DMS 273 treated with DMSO at 0.1 percent for 48 hours (cell line): ENCODE data around the gene DLX4.

Experiments
- DNase-seq: peaks from one replicate; lab custom pipeline; 2025; lab: John Stamatoyannopoulos, UW

DLX4 gene

GRCh38 chr17:50014471-50015088 lies 45.6 kb downstream of the DLX4 start:
- DNase-seq: no peak

- no peak for DNase-seq
Measured at GRCh38 chr17:50015146-50015545, 46.2 kb downstream of the DLX4 start.

- no peak for DNase-seq
Measured at GRCh38 chr17:50018909-50019308, 49.9 kb downstream of the DLX4 start.

- no peak for DNase-seq
Measured at GRCh38 chr17:50020841-50021599, 52.0 kb downstream of the DLX4 start.

GRCh38 chr17:50021681-50022370 lies 52.8 kb downstream of the DLX4 start:
- no peak for DNase-seq

- no peak for DNase-seq
Measured at GRCh38 chr17:50022463-50023130, 53.6 kb downstream of the DLX4 start.

GRCh38 chr17:50023520-50023919 lies 54.5 kb downstream of the DLX4 start:
- no peak for DNase-seq
